Measurements from ENCODE around the gene HMG20A. TPM values are rescaled to one million over a fixed set of nuclear protein-coding genes. Genes with fewer than 3 reads are reported as not detected.
A peak's percentile ranks its signal among the peaks of the same experiment; 100 is the strongest.

Gene HMG20A
- polyA plus RNA-seq, 1 donor from 2014 or later = 52.2 TPM

- H2AFZ ChIP-seq (ENCODE audit: low read depth, low read length) = no peak overlapping the region
- no peak overlapping the region for H3K9ac ChIP-seq (ENCODE audit: low read length)
- H3K36me3 ChIP-seq (ENCODE audit: insufficient read depth, low read length) = peaks cover 6% of the 10 kb centered on the region
- no peak overlapping the region for H3K4me3 ChIP-seq (ENCODE audit: low read length)
- no peak overlapping the region for H3K27ac ChIP-seq (ENCODE audit: low read length)
- no peaks in the 10 kb centered on the region for H4K20me1 ChIP-seq (ENCODE audit: insufficient read depth)
- TF ChIP-seq TAF1 (IDR thresholded peaks at IDR 0.05; ENCODE audit: low read depth) = no peak
- no peak for TF ChIP-seq RAD21 (conservative IDR thresholded peaks at IDR 0.05)
- no peak for TF ChIP-seq CTCF (IDR thresholded peaks at IDR 0.05; ENCODE audit: poor library complexity, severe bottlenecking)
- no peak for TF ChIP-seq REST (IDR thresholded peaks at IDR 0.05; ENCODE audit: borderline replicate concordance)
- TF ChIP-seq SMC3 (conservative IDR thresholded peaks at IDR 0.05; ENCODE audit: poor library complexity) = no peak
- no peak for TF ChIP-seq MXI1 (conservative IDR thresholded peaks at IDR 0.05; ENCODE audit: poor library complexity, severe bottlenecking)
- no peak for TF ChIP-seq EP300 (conservative IDR thresholded peaks at IDR 0.05; ENCODE audit: poor library complexity, severe bottlenecking)
- TF ChIP-seq POLR2AphosphoS5 (IDR thresholded peaks at IDR 0.05) = no peak
- no peak overlapping the region for H3K4me2 ChIP-seq (ENCODE audit: low read length)
- H3F3A ChIP-seq (ENCODE audit: insufficient read depth, low read length, poor library complexity, severe bottlenecking) = peaks cover 5% of the 10 kb centered on the region
- H3K27me3 ChIP-seq (ENCODE audit: insufficient read depth, low read depth, low read length) = no peaks in the 10 kb centered on the region
- H3K9me2 ChIP-seq (ENCODE audit: insufficient read depth, low read length) = no peaks in the 10 kb centered on the region
- H3K79me2 ChIP-seq (replicated peaks; ENCODE audit: insufficient read depth, low read length) = no peaks in the 10 kb centered on the region
- no peaks in the 10 kb centered on the region for H3K9me3 ChIP-seq (ENCODE audit: low read length)
These were observed 35.1 kb downstream of the HMG20A start for GRCh38 chr15:77455696-77456321.

- peaks cover 5% of the 10 kb centered on the region for H3F3A ChIP-seq (ENCODE audit: insufficient read depth, low read length, poor library complexity, severe bottlenecking)
- H2AFZ ChIP-seq (ENCODE audit: low read depth, low read length) = no peak overlapping the region
- no peaks in the 10 kb centered on the region for H3K9me2 ChIP-seq (ENCODE audit: insufficient read depth, low read length)
- no peaks in the 10 kb centered on the region for H3K79me2 ChIP-seq (replicated peaks; ENCODE audit: insufficient read depth, low read length)
- peaks cover 6% of the 10 kb centered on the region for H3K36me3 ChIP-seq (ENCODE audit: insufficient read depth, low read length)
- no peaks in the 10 kb centered on the region for H4K20me1 ChIP-seq (ENCODE audit: insufficient read depth)
- H3K4me3 ChIP-seq (ENCODE audit: low read length) = peak overlapping the region; percentile 39
- H3K4me2 ChIP-seq (ENCODE audit: low read length) = peak overlapping the region; percentile 12
- H3K9ac ChIP-seq (ENCODE audit: low read length) = no peak overlapping the region
- TF ChIP-seq TAF1 (IDR thresholded peaks at IDR 0.05; ENCODE audit: low read depth) = no peak
- no peak for TF ChIP-seq RAD21 (conservative IDR thresholded peaks at IDR 0.05)
- H3K27ac ChIP-seq (ENCODE audit: low read length) = peak overlapping the region; percentile 39
- H3K27me3 ChIP-seq (ENCODE audit: insufficient read depth, low read depth, low read length) = no peaks in the 10 kb centered on the region
- no peaks in the 10 kb centered on the region for H3K9me3 ChIP-seq (ENCODE audit: low read length)
These were observed 36.1 kb downstream of the HMG20A start for GRCh38 chr15:77456746-77457145.
